RPMI7951 (cell line): ENCODE results near the gene P2RX5. TPM values are rescaled to one million over a fixed set of nuclear protein-coding genes. Genes with fewer than 3 reads are reported as not detected.
"Not testable (repeated sequence)": the region's sequence is repeated elsewhere in the genome, so short reads cannot be mapped to it uniquely, and the experiment has no call there.

Experiments
- DNase-seq: peaks from one replicate; pipeline ENCODE4 v3.0.0-alpha.2; 2012; ENCODE audit warnings: low read depth
- total RNA-seq: library from RNA; depleted of rRNA; stranded (reverse); fragments of >200 nt; shearing (Covaris generic); gene quantifications from 2 replicates; pipeline ENCODE4 v1.2.3, GENCODE V29; 2014; rRNA removed

The P2RX5 gene
- total RNA-seq, result 0.29 and 0.36 TPM in 2 replicates

DNA sequence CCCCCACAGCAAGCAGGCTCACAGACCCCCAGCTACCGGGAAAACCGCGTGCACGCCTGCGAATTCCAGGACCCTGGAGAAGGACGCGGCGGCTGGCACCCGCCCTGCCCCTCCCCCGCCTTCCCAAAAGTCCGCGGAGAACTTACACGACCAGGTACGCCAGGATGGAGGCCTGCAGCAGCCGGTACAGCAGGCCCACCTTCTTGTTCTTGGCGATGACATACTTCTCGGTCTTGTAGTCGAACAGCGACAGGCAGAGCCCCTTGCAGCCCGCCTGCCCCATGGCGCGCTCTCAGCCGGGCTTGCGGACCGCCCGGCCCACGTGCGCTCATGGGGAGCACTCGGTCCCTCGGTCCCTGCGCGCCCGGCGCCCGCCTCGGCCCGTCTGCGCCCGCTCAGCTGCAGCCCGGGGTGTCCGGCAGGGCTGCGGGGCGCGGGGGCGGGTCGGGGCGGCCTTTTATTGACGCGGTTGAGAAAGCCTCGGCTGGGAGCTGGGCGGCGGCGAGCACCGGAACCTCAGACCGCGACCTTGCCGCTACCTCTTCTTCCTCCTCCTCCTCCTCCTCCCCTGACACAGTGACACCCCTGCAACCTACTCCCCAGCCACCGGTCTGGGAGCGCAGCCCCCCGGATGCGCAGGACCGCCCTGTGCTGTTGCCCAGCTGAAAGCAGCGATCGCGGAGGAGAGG, at the start of gene P2RX5:
TSS of gene P2RX5 (minus strand) at position 433 of the 689 bp plus-strand sequence. CDS start at position 283, 150 bp downstream.
- no peak for DNase-seq

DNA sequence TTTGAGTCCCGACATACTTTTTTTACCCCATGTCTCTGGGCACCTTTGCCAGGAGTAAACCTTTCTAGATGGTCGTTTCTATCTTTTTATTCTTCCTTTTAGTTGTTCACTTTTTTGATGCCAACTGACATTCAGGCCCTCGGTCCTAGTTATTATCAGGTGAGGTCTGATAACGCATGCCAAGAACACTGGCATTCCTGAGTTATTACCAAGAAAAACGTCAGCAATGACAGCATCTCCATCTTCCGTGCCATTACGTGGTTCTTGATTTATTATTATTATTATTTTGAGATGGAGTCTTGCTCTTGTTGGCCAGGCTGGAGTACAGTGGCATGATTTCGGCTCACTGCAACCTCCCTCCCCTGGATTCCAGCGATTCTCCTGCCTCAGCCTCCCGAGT, 49.1 kb upstream of the P2RX5 start:
- DNase-seq, result no peak

- DNase-seq, result no peak
Measured at GRCh38 chr17:3744014-3744413, 48.1 kb upstream of the P2RX5 start.

GRCh38 chr17:3740611-3741073, 44.7 kb upstream of the P2RX5 start:
- no peak for DNase-seq

- no peak for DNase-seq
Measured at GRCh38 chr17:3739422-3740124, 43.6 kb upstream of the P2RX5 start.

GRCh38 chr17:3738562-3739295, 42.8 kb upstream of the P2RX5 start:
- no peak for DNase-seq

GRCh38 chr17:3735515-3735914, 39.6 kb upstream of the P2RX5 start:
- DNase-seq, result no peak

- DNase-seq, result not testable (repeated sequence)
Measured at GRCh38 chr17:3734911-3735276, 38.9 kb upstream of the P2RX5 start.

- DNase-seq, result no peak
Measured at GRCh38 chr17:3732210-3732621, 36.3 kb upstream of the P2RX5 start.

- no peak for DNase-seq
Measured at GRCh38 chr17:3730881-3731429, 35.0 kb upstream of the P2RX5 start.

DNA sequence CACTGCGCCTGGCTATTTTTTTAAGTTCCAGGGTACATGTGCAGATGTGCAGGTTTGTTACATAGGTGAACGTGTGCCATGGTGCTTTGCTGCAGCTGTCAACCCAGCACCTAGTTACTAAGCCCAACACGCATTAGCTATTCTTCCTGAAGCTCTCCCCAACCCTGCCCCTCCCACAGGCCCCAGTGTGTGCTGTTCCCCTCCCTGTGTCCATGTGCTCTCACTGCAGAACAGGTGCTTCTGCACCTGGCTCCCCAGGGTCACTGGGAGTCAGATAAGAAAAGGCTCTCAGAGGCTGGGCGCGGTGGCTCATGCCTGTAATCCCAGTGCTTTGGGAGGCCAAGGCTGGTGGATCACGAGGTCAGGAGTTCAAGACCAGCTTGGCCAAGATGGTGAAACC, 33.9 kb upstream of the P2RX5 start:
- no peak for DNase-seq

- not testable (repeated sequence) for DNase-seq
Measured at GRCh38 chr17:3728099-3728498, 32.1 kb upstream of the P2RX5 start.

GRCh38 chr17:3727041-3727440, 31.1 kb upstream of the P2RX5 start:
- no peak for DNase-seq

DNA sequence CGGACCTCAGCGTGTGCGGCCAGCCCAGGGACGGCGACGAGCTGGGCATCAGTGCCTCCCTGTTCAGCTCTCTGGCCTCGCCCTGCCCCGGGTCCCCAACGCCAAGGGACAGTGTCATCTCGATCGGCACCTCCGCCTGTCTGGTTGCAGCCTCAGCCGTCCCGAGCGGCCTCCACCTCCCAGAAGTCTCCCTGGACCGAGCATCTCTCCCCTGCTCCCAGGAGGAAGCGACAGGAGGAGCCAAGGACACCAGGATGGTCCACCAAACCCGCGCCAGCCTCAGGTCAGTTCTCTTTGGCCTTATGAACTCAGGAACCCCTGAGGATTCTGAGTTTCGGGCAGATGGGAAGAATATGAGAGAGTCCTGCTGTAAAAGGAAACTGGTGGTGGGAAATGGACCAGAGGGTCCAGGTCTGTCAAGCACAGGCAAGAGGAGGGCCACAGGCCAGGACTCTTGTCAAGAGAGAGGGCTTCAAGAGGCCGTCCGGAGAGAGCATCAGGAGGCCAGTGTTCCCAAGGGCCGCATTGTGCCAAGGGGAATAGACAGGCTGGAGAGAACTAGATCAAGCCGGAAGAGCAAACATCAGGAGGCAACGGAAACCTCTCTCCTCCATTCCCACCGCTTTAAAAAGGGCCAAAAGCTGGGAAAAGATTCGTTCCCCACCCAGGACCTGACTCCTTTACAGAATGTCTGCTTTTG, 28.6 kb upstream of the P2RX5 start:
- DNase-seq, result no peak

DNA sequence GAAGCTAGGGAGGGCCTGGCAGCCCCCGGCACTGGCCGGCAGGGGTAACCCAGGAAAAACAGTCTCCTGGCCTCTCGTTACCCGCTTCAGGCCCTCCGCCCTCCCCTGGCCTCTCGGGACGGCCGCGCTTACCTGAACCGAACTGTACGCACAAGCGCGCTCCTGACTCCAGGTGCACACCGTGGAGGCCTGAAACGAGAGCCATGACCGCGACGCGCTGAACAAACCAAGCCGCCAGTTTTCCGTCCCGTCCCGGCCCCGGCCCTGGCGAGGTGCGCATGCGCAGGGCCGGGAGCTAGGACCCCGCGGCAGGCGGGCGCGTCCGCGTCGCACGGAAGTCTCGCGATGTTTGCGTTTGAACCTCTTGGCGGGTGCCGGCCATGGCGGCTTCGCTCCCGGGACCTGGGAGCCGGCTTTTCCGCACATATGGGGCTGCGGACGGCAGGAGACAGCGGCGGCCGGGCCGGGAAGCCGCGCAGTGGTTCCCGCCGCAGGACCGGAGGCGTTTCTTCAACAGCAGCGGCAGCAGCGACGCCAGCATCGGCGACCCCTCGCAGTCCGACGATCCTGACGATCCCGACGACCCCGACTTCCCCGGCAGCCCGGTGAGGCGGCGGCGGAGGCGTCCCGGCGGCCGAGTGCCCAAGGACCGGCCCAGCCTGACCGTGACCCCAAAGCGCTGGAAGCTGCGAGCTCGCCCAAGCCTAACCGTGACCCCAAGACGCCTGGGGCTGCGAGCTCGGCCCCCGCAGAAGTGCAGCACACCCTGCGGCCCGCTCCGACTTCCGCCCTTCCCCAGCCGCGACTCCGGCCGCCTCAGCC, 27.8 kb upstream of the P2RX5 start, which contains the start of gene HASPIN:
TSS of gene HASPIN (plus strand) at position 348 of the 822 bp plus-strand sequence. CDS start at position 381, 33 bp downstream.
- DNase-seq, result peak; percentile 82

DNA sequence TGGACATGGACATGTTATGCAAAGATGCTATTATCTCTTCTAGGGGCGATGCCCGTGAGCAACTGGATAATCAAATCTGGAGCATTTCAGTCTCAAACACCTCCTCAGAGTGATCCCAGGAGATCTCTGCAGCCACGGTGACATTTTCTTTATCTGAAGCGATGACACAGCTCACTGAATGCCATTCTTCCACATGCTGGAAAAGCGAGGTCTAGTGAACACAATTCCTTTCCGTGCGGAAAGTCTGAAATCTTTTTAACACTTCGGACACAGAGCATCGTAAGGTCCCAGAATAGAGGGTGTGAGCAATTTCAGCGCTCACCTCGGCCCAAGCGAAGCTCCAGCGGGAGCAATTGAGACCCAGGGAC, 27.2 kb upstream of the P2RX5 start:
- DNase-seq, result no peak

GRCh38 chr17:3722716-3723115, 26.8 kb upstream of the P2RX5 start:
- no peak for DNase-seq

DNA sequence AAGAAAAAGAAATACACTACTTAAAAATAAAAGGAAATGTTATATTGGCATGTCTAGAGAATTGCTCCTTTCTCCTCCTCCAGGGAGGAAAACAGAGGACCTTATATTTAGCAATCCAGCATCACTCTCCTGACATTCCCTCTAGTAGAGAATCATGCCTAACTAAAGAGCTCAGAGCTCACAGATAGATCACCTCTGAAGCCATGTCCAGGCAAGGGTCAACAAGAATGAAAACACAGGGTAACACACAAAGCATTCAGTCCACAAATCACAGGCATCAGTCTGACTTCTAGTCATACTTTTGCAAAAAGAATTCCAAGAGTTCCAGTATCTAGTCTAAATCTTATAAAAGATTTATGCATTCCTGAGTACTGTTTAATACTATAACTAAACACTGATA, 23.3 kb upstream of the P2RX5 start:
- DNase-seq, result no peak

- no peak for DNase-seq
Measured at GRCh38 chr17:3718201-3718600, 22.2 kb upstream of the P2RX5 start.

DNA sequence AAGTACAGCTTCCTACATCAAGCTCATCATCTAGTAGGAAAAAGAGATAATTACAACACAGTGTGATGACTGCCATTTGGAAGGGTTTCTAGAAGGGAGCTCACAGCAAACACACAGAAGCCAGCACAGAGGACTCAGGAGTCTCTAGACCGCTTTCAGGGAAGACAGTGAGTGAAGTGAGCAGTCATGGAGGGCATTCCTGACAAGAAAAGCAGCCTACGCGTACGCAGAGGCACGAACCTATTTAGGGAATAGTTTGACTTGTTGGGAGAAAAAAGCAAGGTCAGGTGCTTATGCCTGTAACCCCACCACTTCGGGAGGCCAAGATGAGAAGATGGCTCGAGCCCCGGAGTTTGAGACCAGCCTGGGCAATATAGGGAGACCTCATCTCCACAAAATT, 19.3 kb upstream of the P2RX5 start:
- DNase-seq, result no peak
